ENCODE results near the gene AUTS2.

Gene AUTS2

GRCh38 chr7:70577078-70577477 is 978.8 kb downstream of the AUTS2 start:
- no peak overlapping the region for H3K4me3 ChIP-seq (ENCODE audit: low read depth in 1 of 5, low read length in 5 of 5)
- H3K4me1 ChIP-seq (ENCODE audit: control insufficient read depth in 5 of 5, insufficient read depth in 5 of 5, low read length in 5 of 5) = peaks cover 0 to 8% (median 0%) of the 10 kb centered on the region in 5 donors
- H3K36me3 ChIP-seq (ENCODE audit: control insufficient read depth in 5 of 5, insufficient read depth in 5 of 5, low read length in 5 of 5) = peaks cover 0 to 7% (median 0%) of the 10 kb centered on the region in 5 donors
- H3K9me3 ChIP-seq (ENCODE audit: control insufficient read depth in 5 of 5, low read length in 5 of 5) = no peaks in the 10 kb centered on the region
- H3K27me3 ChIP-seq (ENCODE audit: control insufficient read depth in 5 of 5, insufficient read depth in 4 of 5, low read length in 5 of 5) = no peaks in the 10 kb centered on the region
- H3K27ac ChIP-seq (ENCODE audit: low read depth, low read length) = no peak overlapping the region
- no peak overlapping the region for H3K9ac ChIP-seq (ENCODE audit: low read length in 5 of 5)

DNA sequence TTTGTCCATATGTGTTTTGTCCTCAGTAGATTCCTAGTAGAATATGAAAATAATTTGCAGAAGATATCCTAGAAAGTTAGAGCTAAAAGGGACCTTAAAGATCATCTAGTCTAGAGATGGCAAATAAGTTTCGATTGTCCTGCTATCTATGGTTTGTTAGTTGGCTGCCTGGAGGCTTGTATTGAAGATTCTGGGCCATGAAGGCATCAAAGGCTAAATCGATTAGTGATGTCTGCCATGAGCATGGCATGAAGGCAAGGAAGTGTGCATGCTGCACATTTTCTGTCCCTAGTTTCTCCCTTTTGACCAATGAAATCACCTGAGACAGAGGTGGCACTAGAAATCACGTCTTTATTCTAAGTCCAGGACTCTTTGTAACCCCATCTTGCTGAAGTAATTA is 979.9 kb downstream of the AUTS2 start:
- Histone ChIP-seq H3K9me3 (ENCODE audit: control insufficient read depth in 5 of 5, low read length in 5 of 5) (no peaks in the 10 kb centered on the region), H3K27me3 (ENCODE audit: control insufficient read depth in 5 of 5, insufficient read depth in 4 of 5, low read length in 5 of 5) (no peaks in the 10 kb centered on the region), H3K4me3 (ENCODE audit: low read depth in 1 of 5, low read length in 5 of 5) (no peak overlapping the region), H3K4me1 (ENCODE audit: control insufficient read depth in 5 of 5, insufficient read depth in 5 of 5, low read length in 5 of 5) (peaks cover 0 to 8% (median 0%) of the 10 kb centered on the region in 5 donors), H3K36me3 (ENCODE audit: control insufficient read depth in 5 of 5, insufficient read depth in 5 of 5, low read length in 5 of 5) (peaks cover 0 to 7% (median 0%) of the 10 kb centered on the region in 5 donors), H3K27ac (ENCODE audit: low read depth, low read length) (no peak overlapping the region), H3K9ac (ENCODE audit: low read length in 5 of 5) (no peak overlapping the region)

GRCh38 chr7:70579397-70580097 is 981.3 kb downstream of the AUTS2 start:
- H3K4me1 ChIP-seq (ENCODE audit: control insufficient read depth in 5 of 5, insufficient read depth in 5 of 5, low read length in 5 of 5) = peaks cover 0 to 3% (median 0%) of the 10 kb centered on the region in 5 donors
- H3K27ac ChIP-seq (ENCODE audit: low read depth, low read length) = no peak overlapping the region
- H3K36me3 ChIP-seq (ENCODE audit: control insufficient read depth in 5 of 5, insufficient read depth in 5 of 5, low read length in 5 of 5) = peaks cover 0 to 4% (median 0%) of the 10 kb centered on the region in 5 donors
- no peak overlapping the region for H3K4me3 ChIP-seq (ENCODE audit: low read depth in 1 of 5, low read length in 5 of 5)
- no peaks in the 10 kb centered on the region for H3K27me3 ChIP-seq (ENCODE audit: control insufficient read depth in 5 of 5, insufficient read depth in 4 of 5, low read length in 5 of 5)
- no peak overlapping the region for H3K9ac ChIP-seq (ENCODE audit: low read length in 5 of 5)
- no peaks in the 10 kb centered on the region for H3K9me3 ChIP-seq (ENCODE audit: control insufficient read depth in 5 of 5, low read length in 5 of 5)

GRCh38 chr7:70580161-70580560 is 981.9 kb downstream of the AUTS2 start:
- H3K27me3 ChIP-seq (ENCODE audit: control insufficient read depth in 5 of 5, insufficient read depth in 4 of 5, low read length in 5 of 5) = no peaks in the 10 kb centered on the region
- no peaks in the 10 kb centered on the region for H3K9me3 ChIP-seq (ENCODE audit: control insufficient read depth in 5 of 5, low read length in 5 of 5)
- H3K4me3 ChIP-seq (ENCODE audit: low read depth in 1 of 5, low read length in 5 of 5) = no peak overlapping the region
- H3K36me3 ChIP-seq (ENCODE audit: control insufficient read depth in 5 of 5, insufficient read depth in 5 of 5, low read length in 5 of 5) = peaks cover 0 to 4% (median 0%) of the 10 kb centered on the region in 5 donors
- no peak overlapping the region for H3K27ac ChIP-seq (ENCODE audit: low read depth, low read length)
- H3K9ac ChIP-seq (ENCODE audit: low read length in 5 of 5) = no peak overlapping the region
- no peaks in the 10 kb centered on the region for H3K4me1 ChIP-seq (ENCODE audit: control insufficient read depth in 5 of 5, insufficient read depth in 5 of 5, low read length in 5 of 5)

DNA sequence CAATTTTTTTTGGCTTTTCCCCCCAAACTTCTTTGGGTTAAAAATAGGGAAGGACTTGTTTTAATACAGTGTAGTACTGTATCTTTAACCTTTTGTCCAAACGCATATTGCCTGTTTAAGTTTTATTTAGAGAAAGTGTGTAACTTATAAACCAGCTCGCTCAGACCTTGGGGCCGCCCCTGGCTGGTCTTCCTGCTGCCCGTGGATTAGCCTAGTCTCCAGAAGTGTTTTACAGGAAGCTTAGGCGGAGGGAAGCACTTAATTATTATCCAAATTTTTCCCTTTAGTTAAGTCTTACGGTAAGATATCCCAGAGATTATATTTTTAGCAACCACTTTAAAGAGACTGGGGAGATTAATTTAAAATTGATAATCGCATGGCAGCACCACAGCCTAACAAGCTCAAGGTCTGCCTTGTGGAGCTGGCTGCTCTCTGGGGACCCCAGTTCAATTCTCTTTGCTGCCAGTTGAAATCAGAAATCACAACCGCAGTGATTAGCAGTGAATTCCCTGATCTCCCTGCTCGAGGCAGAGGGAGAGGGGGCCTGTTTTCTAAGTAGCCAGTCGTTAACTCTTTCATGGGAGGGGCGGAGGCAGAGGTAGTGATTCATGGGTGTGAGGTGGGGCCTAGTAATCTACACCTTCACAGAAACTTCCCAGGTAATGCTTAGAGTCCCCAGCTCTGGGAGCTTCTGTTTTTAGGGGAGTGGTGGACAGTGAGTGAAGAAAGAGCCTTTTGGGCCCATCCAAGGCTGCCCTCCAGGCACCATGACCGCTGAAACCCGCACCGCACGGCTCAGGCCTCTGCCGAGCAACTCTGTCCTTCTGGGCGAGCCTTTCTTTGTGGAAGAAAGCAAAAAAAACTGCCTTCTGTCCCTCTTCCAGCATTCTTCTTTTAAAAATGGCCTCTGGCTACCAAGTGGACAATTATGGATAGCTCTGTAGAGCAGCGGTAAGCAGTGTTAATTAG is 984.9 kb downstream of the AUTS2 start:
- Histone ChIP-seq H3K36me3 (ENCODE audit: control insufficient read depth in 5 of 5, insufficient read depth in 5 of 5, low read length in 5 of 5) (peaks cover 0 to 4% (median 0%) of the 10 kb centered on the region in 5 donors), H3K27me3 (ENCODE audit: control insufficient read depth in 5 of 5, insufficient read depth in 4 of 5, low read length in 5 of 5) (no peaks in the 10 kb centered on the region), H3K27ac (ENCODE audit: low read depth, low read length) (no peak overlapping the region), H3K4me1 (ENCODE audit: control insufficient read depth in 5 of 5, insufficient read depth in 5 of 5, low read length in 5 of 5) (no peaks in the 10 kb centered on the region), H3K4me3 (ENCODE audit: low read depth in 1 of 5, low read length in 5 of 5) (no peak overlapping the region), H3K9me3 (ENCODE audit: control insufficient read depth in 5 of 5, low read length in 5 of 5) (no peaks in the 10 kb centered on the region), H3K9ac (ENCODE audit: low read length in 5 of 5) (no peak overlapping the region)

- H3K4me3 ChIP-seq (ENCODE audit: low read depth in 1 of 5, low read length in 5 of 5) = no peak overlapping the region
- H3K4me1 ChIP-seq (ENCODE audit: control insufficient read depth in 5 of 5, insufficient read depth in 5 of 5, low read length in 5 of 5) = no peaks in the 10 kb centered on the region
- H3K27ac ChIP-seq (ENCODE audit: low read depth, low read length) = no peak overlapping the region
- no peaks in the 10 kb centered on the region for H3K27me3 ChIP-seq (ENCODE audit: control insufficient read depth in 5 of 5, insufficient read depth in 4 of 5, low read length in 5 of 5)
- H3K36me3 ChIP-seq (ENCODE audit: control insufficient read depth in 5 of 5, insufficient read depth in 5 of 5, low read length in 5 of 5) = peaks cover 0 to 4% (median 0%) of the 10 kb centered on the region in 5 donors
- H3K9me3 ChIP-seq (ENCODE audit: control insufficient read depth in 5 of 5, low read length in 5 of 5) = no peaks in the 10 kb centered on the region
- no peak overlapping the region for H3K9ac ChIP-seq (ENCODE audit: low read length in 5 of 5)
Observed at GRCh38 chr7:70583965-70584883, 985.9 kb downstream of the AUTS2 start.

DNA sequence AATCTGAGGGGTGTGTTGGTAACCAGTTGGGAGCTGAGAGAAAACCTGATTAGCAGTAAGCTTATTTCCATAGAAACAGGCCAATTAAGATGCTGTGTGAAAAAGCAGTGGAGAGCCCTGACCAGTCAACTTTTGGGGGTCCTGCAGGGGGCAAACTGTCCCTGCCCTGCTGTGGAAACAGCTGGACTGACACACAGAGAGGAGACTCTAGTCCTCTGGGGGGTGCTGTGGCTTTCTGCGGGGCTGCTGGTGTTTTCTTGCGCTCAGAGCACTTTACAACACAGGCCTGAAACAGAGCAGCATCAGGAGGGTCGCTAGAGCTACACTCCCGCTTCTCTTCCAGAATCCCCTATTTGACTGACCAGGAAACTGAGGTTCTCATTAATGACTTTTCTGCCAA is 986.8 kb downstream of the AUTS2 start:
- Histone ChIP-seq H3K36me3 (ENCODE audit: control insufficient read depth in 5 of 5, insufficient read depth in 5 of 5, low read length in 5 of 5) (peaks cover 0 to 1% (median 0%) of the 10 kb centered on the region in 5 donors), H3K9ac (ENCODE audit: low read length in 5 of 5) (no peak overlapping the region), H3K4me1 (ENCODE audit: control insufficient read depth in 5 of 5, insufficient read depth in 5 of 5, low read length in 5 of 5) (no peaks in the 10 kb centered on the region), H3K9me3 (ENCODE audit: control insufficient read depth in 5 of 5, low read length in 5 of 5) (no peaks in the 10 kb centered on the region), H3K27me3 (ENCODE audit: control insufficient read depth in 5 of 5, insufficient read depth in 4 of 5, low read length in 5 of 5) (no peaks in the 10 kb centered on the region), H3K4me3 (ENCODE audit: low read depth in 1 of 5, low read length in 5 of 5) (no peak overlapping the region), H3K27ac (ENCODE audit: low read depth, low read length) (no peak overlapping the region)

- H3K27me3 ChIP-seq (ENCODE audit: control insufficient read depth in 5 of 5, insufficient read depth in 4 of 5, low read length in 5 of 5) = no peaks in the 10 kb centered on the region
- H3K9ac ChIP-seq (ENCODE audit: low read length in 5 of 5) = no peak overlapping the region
- H3K9me3 ChIP-seq (ENCODE audit: control insufficient read depth in 5 of 5, low read length in 5 of 5) = no peaks in the 10 kb centered on the region
- H3K4me1 ChIP-seq (ENCODE audit: control insufficient read depth in 5 of 5, insufficient read depth in 5 of 5, low read length in 5 of 5) = no peaks in the 10 kb centered on the region
- no peak overlapping the region for H3K27ac ChIP-seq (ENCODE audit: low read depth, low read length)
- H3K36me3 ChIP-seq (ENCODE audit: control insufficient read depth in 5 of 5, insufficient read depth in 5 of 5, low read length in 5 of 5) = no peaks in the 10 kb centered on the region
- H3K4me3 ChIP-seq (ENCODE audit: low read depth in 1 of 5, low read length in 5 of 5) = no peak overlapping the region
Observed at GRCh38 chr7:70586822-70587221, 988.5 kb downstream of the AUTS2 start.

GRCh38 chr7:70587739-70588138 is 989.5 kb downstream of the AUTS2 start:
- Histone ChIP-seq H3K9ac (ENCODE audit: low read length in 5 of 5) (no peak overlapping the region), H3K4me3 (ENCODE audit: low read depth in 1 of 5, low read length in 5 of 5) (no peak overlapping the region), H3K9me3 (ENCODE audit: control insufficient read depth in 5 of 5, low read length in 5 of 5) (no peaks in the 10 kb centered on the region), H3K36me3 (ENCODE audit: control insufficient read depth in 5 of 5, insufficient read depth in 5 of 5, low read length in 5 of 5) (no peaks in the 10 kb centered on the region), H3K27ac (ENCODE audit: low read depth, low read length) (no peak overlapping the region), H3K27me3 (ENCODE audit: control insufficient read depth in 5 of 5, insufficient read depth in 4 of 5, low read length in 5 of 5) (no peaks in the 10 kb centered on the region), H3K4me1 (ENCODE audit: control insufficient read depth in 5 of 5, insufficient read depth in 5 of 5, low read length in 5 of 5) (no peaks in the 10 kb centered on the region)
